Mucosa of descending colon (tissue), 3 donors: ENCODE results near the gene PTCRA. TPM values are rescaled to one million over a fixed set of nuclear protein-coding genes. Genes with fewer than 3 reads are reported as not detected.
"Not testable (repeated sequence)": the region's sequence is repeated elsewhere in the genome, so short reads cannot be mapped to it uniquely, and the experiment has no call there.

Experiments used
- ATAC-seq: fragments of 200-7000 bp; cut with Tn5 transposase; one replicate; pipeline ENCODE4 v1.9.1; 2020; ENCODE audit warnings: mild to moderate bottlenecking, moderate library complexity
- DNase-seq, 3 donors: peaks; one replicate each; pipeline ENCODE4 v3.0.0-alpha.2; 2020
- H3K36me3 ChIP-seq: fragments of 200-600 bp; one replicate; pipeline ENCODE4 v1.8.0; 2021; ENCODE audit warnings: low read depth, mild to moderate bottlenecking
- H3K4me1 ChIP-seq: fragments of 200-600 bp; one replicate; pipeline ENCODE4 v1.8.0; 2021; ENCODE audit warnings: low read depth, mild to moderate bottlenecking
- H3K4me3 ChIP-seq: fragments of 200-600 bp; one replicate; pipeline ENCODE4 v1.8.0; 2021; ENCODE audit warnings: mild to moderate bottlenecking
- H3K9me3 ChIP-seq: fragments of 200-600 bp; one replicate; pipeline ENCODE4 v1.8.0; 2021; ENCODE audit warnings: mild to moderate bottlenecking
- CTCF ChIP-seq: fragments of 200-600 bp; IDR thresholded peaks from one replicate; pipeline ENCODE4 v1.8.0; 2022; ENCODE audit warnings: antibody characterized with exemption, mild to moderate bottlenecking
- intact Hi-C, 2 donors: fragments of 100-400 bp; cut with DNase I in 1 of 2; cut with micrococcal nuclease in 1 of 2; formaldehyde crosslinking; loops; one replicate each; pipeline versions ENCODE4 v1.11.0 to v1.11.1; 2022; cut with DNase I, micrococcal nuclease
- total RNA-seq, 3 donors: library from RNA; stranded (reverse); fragmentation: NEBNext Ultra II Directional in 2 of 3; extraction: Animal tissue kit (Norgen Biotek cat#: 25700) in 2 of 3; gene quantifications; one replicate each; pipeline versions ENCODE4 v1.2.1 to v1.2.4, GENCODE V29; 2021 to 2023
- donor health status: DM: no; HTN: no; CAD: no; lungs with moderate emphysema.
- donor health status: DM: no; HTN: no; CAD: no.
- donor health status: DM: no; HTN: yes; CAD: no.

PTCRA gene
- total RNA-seq, 3 donors from 2014 or later, result not detected

- peak; percentile 98 for ATAC-seq
- peak; percentile 83 to 87 (median 86) for DNase-seq
- intact Hi-C loops, result loop anchor here (5.0 kb wide), 1 partner anchor 217 kb away; no protein-coding TSS in a partner anchor
- no peaks in the 10 kb centered on the region for H3K9me3 ChIP-seq
- peaks cover 8% of the 10 kb centered on the region for H3K36me3 ChIP-seq
- peak; percentile 10 for TF ChIP-seq CTCF
- peak within 1 kb of the TSS; percentile 46 for H3K4me3 ChIP-seq
- peaks cover 14% of the 10 kb centered on the region for H3K4me1 ChIP-seq
Observed at GRCh38 chr6:42879372-42880239, 36.2 kb upstream of the PTCRA start, which contains the start of gene RPL7L1. Gene RPL7L1 (plus strand): TSS chr6:42879616. CDS start chr6:42879911, 295 bp downstream.

GRCh38 chr6:42880240-42880817, 35.5 kb upstream of the PTCRA start:
- H3K9me3 ChIP-seq, DNase-seq, intact Hi-C loops, ATAC-seq: not testable (repeated sequence)
- H3K4me3 ChIP-seq, result peak overlapping the region; percentile 46
- peaks cover 14% of the 10 kb centered on the region for H3K4me1 ChIP-seq
- peaks cover 16% of the 10 kb centered on the region for H3K36me3 ChIP-seq

- H3K36me3 ChIP-seq, result peaks cover 20% of the 10 kb centered on the region
- ATAC-seq, intact Hi-C loops, DNase-seq, H3K4me3 ChIP-seq, H3K9me3 ChIP-seq: not testable (repeated sequence)
- H3K4me1 ChIP-seq, result peaks cover 14% of the 10 kb centered on the region
Observed at GRCh38 chr6:42880871-42881270, 35.0 kb upstream of the PTCRA start.

GRCh38 chr6:42885702-42886101, 30.2 kb upstream of the PTCRA start:
- ATAC-seq, result no peak
- H3K36me3 ChIP-seq, result peaks cover 21% of the 10 kb centered on the region
- DNase-seq, result no peak
- H3K4me3 ChIP-seq, result no peak overlapping the region
- H3K9me3 ChIP-seq, result no peaks in the 10 kb centered on the region
- peaks cover 3% of the 10 kb centered on the region for H3K4me1 ChIP-seq
- intact Hi-C loops, result no loop called here
- TF ChIP-seq CTCF, result no peak

- H3K4me3 ChIP-seq, intact Hi-C loops, H3K9me3 ChIP-seq, DNase-seq, H3K4me1 ChIP-seq, ATAC-seq: not testable (repeated sequence)
- peaks cover 21% of the 10 kb centered on the region for H3K36me3 ChIP-seq
Observed at GRCh38 chr6:42888201-42888600, 27.7 kb upstream of the PTCRA start.

- H3K4me1 ChIP-seq, result peaks cover 6% of the 10 kb centered on the region
- H3K9me3 ChIP-seq, result no peaks in the 10 kb centered on the region
- DNase-seq (peak in 1 of 3 donors; percentile 18), ATAC-seq (no peak)
- intact Hi-C loops, result no loop called here
- no peak for TF ChIP-seq CTCF
- H3K36me3 ChIP-seq, result peaks cover 11% of the 10 kb centered on the region
- no peak overlapping the region for H3K4me3 ChIP-seq
Observed at GRCh38 chr6:42889815-42890214, 26.0 kb upstream of the PTCRA start.
